ENCODE results near the gene C6orf132. TPM values are rescaled to one million over a fixed set of nuclear protein-coding genes. Genes with fewer than 3 reads are reported as not detected.

Gene C6orf132
- total RNA-seq = 0.09 and 0.23 TPM in 2 replicates

- H3K4me3 Mint-ChIP-seq (ENCODE audit: low read depth) = no peak within 1 kb of the TSS
- no peaks in the 10 kb centered on the region for H3K9me3 Mint-ChIP-seq
- H3K36me3 Mint-ChIP-seq (ENCODE audit: low read depth) = no peaks in the 10 kb centered on the region
- H3K27me3 Mint-ChIP-seq (ENCODE audit: low read depth) = peaks cover 38% of the 10 kb centered on the region
- DNase-seq (ENCODE audit: low spot score) = no peak
- H3K4me1 Mint-ChIP-seq (ENCODE audit: low read depth) = peaks cover 2% of the 10 kb centered on the region
- H3K27ac Mint-ChIP-seq = no peak within 1 kb of the TSS
- intact Hi-C loops (cut with micrococcal nuclease) = no loop called here
These were observed at the start of gene C6orf132 for GRCh38 chr6:42142118-42142835. C6orf132 (minus strand) TSS chr6:42142620; CDS start chr6:42142444, 176 bp downstream.

- intact Hi-C loops (cut with micrococcal nuclease) = no loop called here
- Mint-ChIP-seq H3K27me3 (ENCODE audit: low read depth) (no peaks in the 10 kb centered on the region), H3K4me3 (ENCODE audit: low read depth) (no peak overlapping the region), H3K9me3 (no peaks in the 10 kb centered on the region), H3K4me1 (ENCODE audit: low read depth) (no peaks in the 10 kb centered on the region), H3K36me3 (ENCODE audit: low read depth) (no peaks in the 10 kb centered on the region), H3K27ac (peak overlapping the region; percentile 4)
- DNase-seq (ENCODE audit: low spot score) = no peak
These were observed 48.2 kb upstream of the C6orf132 start for GRCh38 chr6:42190554-42191183.

GRCh38 chr6:42188406-42188805 lies 46.0 kb upstream of the C6orf132 start:
- Mint-ChIP-seq H3K27me3 (ENCODE audit: low read depth) (no peaks in the 10 kb centered on the region), H3K27ac (no peak overlapping the region), H3K4me1 (ENCODE audit: low read depth) (no peaks in the 10 kb centered on the region), H3K4me3 (ENCODE audit: low read depth) (no peak overlapping the region), H3K9me3 (no peaks in the 10 kb centered on the region), H3K36me3 (ENCODE audit: low read depth) (no peaks in the 10 kb centered on the region)
- DNase-seq (ENCODE audit: low spot score) = no peak
- intact Hi-C loops (cut with micrococcal nuclease) = no loop called here

GRCh38 chr6:42185597-42185996 lies 43.2 kb upstream of the C6orf132 start:
- Mint-ChIP-seq H3K9me3 (no peaks in the 10 kb centered on the region), H3K36me3 (ENCODE audit: low read depth) (no peaks in the 10 kb centered on the region), H3K4me1 (ENCODE audit: low read depth) (no peaks in the 10 kb centered on the region), H3K27me3 (ENCODE audit: low read depth) (no peaks in the 10 kb centered on the region), H3K4me3 (ENCODE audit: low read depth) (no peak overlapping the region), H3K27ac (no peak overlapping the region)
- intact Hi-C loops (cut with micrococcal nuclease) = no loop called here
- no peak for DNase-seq (ENCODE audit: low spot score)

- no peaks in the 10 kb centered on the region for H3K27me3 Mint-ChIP-seq (ENCODE audit: low read depth)
- H3K4me3 Mint-ChIP-seq (ENCODE audit: low read depth) = no peak overlapping the region
- peaks cover 7% of the 10 kb centered on the region for H3K4me1 Mint-ChIP-seq (ENCODE audit: low read depth)
- intact Hi-C loops (cut with micrococcal nuclease) = no loop called here
- no peak for DNase-seq (ENCODE audit: low spot score)
- H3K9me3 Mint-ChIP-seq = no peaks in the 10 kb centered on the region
- no peaks in the 10 kb centered on the region for H3K36me3 Mint-ChIP-seq (ENCODE audit: low read depth)
- no peak overlapping the region for H3K27ac Mint-ChIP-seq
These were observed 42.1 kb upstream of the C6orf132 start for GRCh38 chr6:42184475-42184874.

- peaks cover 10% of the 10 kb centered on the region for H3K4me1 Mint-ChIP-seq (ENCODE audit: low read depth)
- intact Hi-C loops (cut with micrococcal nuclease) = no loop called here
- no peak overlapping the region for H3K27ac Mint-ChIP-seq
- H3K36me3 Mint-ChIP-seq (ENCODE audit: low read depth) = no peaks in the 10 kb centered on the region
- no peak for DNase-seq (ENCODE audit: low spot score)
- H3K9me3 Mint-ChIP-seq = no peaks in the 10 kb centered on the region
- H3K27me3 Mint-ChIP-seq (ENCODE audit: low read depth) = no peaks in the 10 kb centered on the region
- H3K4me3 Mint-ChIP-seq (ENCODE audit: low read depth) = no peak overlapping the region
These were observed 39.7 kb upstream of the C6orf132 start for GRCh38 chr6:42182101-42182500.

- H3K27me3 Mint-ChIP-seq (ENCODE audit: low read depth) = no peaks in the 10 kb centered on the region
- H3K9me3 Mint-ChIP-seq = no peaks in the 10 kb centered on the region
- peaks cover 10% of the 10 kb centered on the region for H3K4me1 Mint-ChIP-seq (ENCODE audit: low read depth)
- H3K36me3 Mint-ChIP-seq (ENCODE audit: low read depth) = no peaks in the 10 kb centered on the region
- H3K27ac Mint-ChIP-seq = peak overlapping the region; percentile 38
- DNase-seq (ENCODE audit: low spot score) = no peak
- intact Hi-C loops (cut with micrococcal nuclease) = no loop called here
- no peak overlapping the region for H3K4me3 Mint-ChIP-seq (ENCODE audit: low read depth)
These were observed 37.5 kb upstream of the C6orf132 start for GRCh38 chr6:42179945-42180313.

GRCh38 chr6:42179261-42179944 lies 37.0 kb upstream of the C6orf132 start:
- H3K27me3 Mint-ChIP-seq (ENCODE audit: low read depth) = no peaks in the 10 kb centered on the region
- H3K9me3 Mint-ChIP-seq = no peaks in the 10 kb centered on the region
- DNase-seq (ENCODE audit: low spot score) = no peak
- H3K4me1 Mint-ChIP-seq (ENCODE audit: low read depth) = peaks cover 10% of the 10 kb centered on the region
- H3K4me3 Mint-ChIP-seq (ENCODE audit: low read depth) = no peak overlapping the region
- intact Hi-C loops (cut with micrococcal nuclease) = no loop called here
- no peaks in the 10 kb centered on the region for H3K36me3 Mint-ChIP-seq (ENCODE audit: low read depth)
- peak overlapping the region; percentile 38 for H3K27ac Mint-ChIP-seq

GRCh38 chr6:42177514-42178364 lies 35.3 kb upstream of the C6orf132 start:
- Mint-ChIP-seq H3K4me3 (ENCODE audit: low read depth) (no peak overlapping the region), H3K36me3 (ENCODE audit: low read depth) (no peaks in the 10 kb centered on the region), H3K9me3 (no peaks in the 10 kb centered on the region), H3K27ac (no peak overlapping the region), H3K27me3 (ENCODE audit: low read depth) (no peaks in the 10 kb centered on the region), H3K4me1 (ENCODE audit: low read depth) (peaks cover 10% of the 10 kb centered on the region)
- DNase-seq (ENCODE audit: low spot score) = no peak
- intact Hi-C loops (cut with micrococcal nuclease) = no loop called here

- Mint-ChIP-seq H3K36me3 (ENCODE audit: low read depth) (no peaks in the 10 kb centered on the region), H3K9me3 (no peaks in the 10 kb centered on the region), H3K4me1 (ENCODE audit: low read depth) (peaks cover 10% of the 10 kb centered on the region), H3K4me3 (ENCODE audit: low read depth) (no peak overlapping the region), H3K27me3 (ENCODE audit: low read depth) (no peaks in the 10 kb centered on the region), H3K27ac (no peak overlapping the region)
- intact Hi-C loops (cut with micrococcal nuclease) = no loop called here
- no peak for DNase-seq (ENCODE audit: low spot score)
These were observed 34.6 kb upstream of the C6orf132 start for GRCh38 chr6:42176981-42177380.

GRCh38 chr6:42175860-42176259 lies 33.4 kb upstream of the C6orf132 start:
- no peaks in the 10 kb centered on the region for H3K9me3 Mint-ChIP-seq
- H3K36me3 Mint-ChIP-seq (ENCODE audit: low read depth) = no peaks in the 10 kb centered on the region
- H3K27me3 Mint-ChIP-seq (ENCODE audit: low read depth) = no peaks in the 10 kb centered on the region
- no peak overlapping the region for H3K4me3 Mint-ChIP-seq (ENCODE audit: low read depth)
- intact Hi-C loops (cut with micrococcal nuclease) = no loop called here
- H3K4me1 Mint-ChIP-seq (ENCODE audit: low read depth) = peaks cover 10% of the 10 kb centered on the region
- no peak for DNase-seq (ENCODE audit: low spot score)
- no peak overlapping the region for H3K27ac Mint-ChIP-seq

- no peak within 1 kb of the TSS for H3K27ac Mint-ChIP-seq
- no peak within 1 kb of the TSS for H3K4me3 Mint-ChIP-seq (ENCODE audit: low read depth)
- H3K27me3 Mint-ChIP-seq (ENCODE audit: low read depth) = peaks cover 3% of the 10 kb centered on the region
- H3K36me3 Mint-ChIP-seq (ENCODE audit: low read depth) = no peaks in the 10 kb centered on the region
- peaks cover 2% of the 10 kb centered on the region for H3K4me1 Mint-ChIP-seq (ENCODE audit: low read depth)
- H3K9me3 Mint-ChIP-seq = no peaks in the 10 kb centered on the region
- intact Hi-C loops (cut with micrococcal nuclease) = no loop called here
- DNase-seq (ENCODE audit: low spot score) = no peak
These were observed 30.7 kb upstream of the C6orf132 start, which contains the start of gene GUCA1A for GRCh38 chr6:42173101-42173500. GUCA1A (plus strand) TSS chr6:42173364; CDS start chr6:42173614, 250 bp downstream.
